Upper lobe of right lung (tissue), 1 donor: Measurements from ENCODE around the gene PLB1. TPM values are rescaled to one million over a fixed set of nuclear protein-coding genes. Genes with fewer than 3 reads are reported as not detected.

Experiments used
- ATAC-seq: fragments of 200-7000 bp; cut with Tn5 transposase; one replicate; pipeline ENCODE4 v1.9.1; 2020; ENCODE audit warnings: mild to moderate bottlenecking, moderate library complexity
- DNase-seq: peaks from one replicate; pipeline ENCODE4 v3.0.0-alpha.2; 2020
- H3K27ac ChIP-seq: fragments of 200-600 bp; one replicate; pipeline ENCODE4 v1.8.0; 2022
- H3K27me3 ChIP-seq: fragments of 200-600 bp; one replicate; pipeline ENCODE4 v1.8.0; 2022; ENCODE audit warnings: mild to moderate bottlenecking
- H3K36me3 ChIP-seq: fragments of 200-600 bp; one replicate; pipeline ENCODE4 v1.8.0; 2022
- H3K4me1 ChIP-seq: fragments of 200-600 bp; one replicate; pipeline ENCODE4 v1.8.0; 2022
- H3K4me3 ChIP-seq: fragments of 200-600 bp; one replicate; pipeline ENCODE4 v1.8.0; 2022; ENCODE audit warnings: mild to moderate bottlenecking
- H3K9me3 ChIP-seq: fragments of 200-600 bp; one replicate; pipeline ENCODE4 v1.8.0; 2022
- CTCF ChIP-seq: fragments of 200-600 bp; IDR thresholded peaks from one replicate; pipeline ENCODE4 v1.8.0; 2022; ENCODE audit warnings: antibody characterized with exemption
- intact Hi-C: fragments of 100-400 bp; cut with DNase I; formaldehyde crosslinking; loops from one replicate; pipeline ENCODE4 v1.11.0; 2022
- total RNA-seq: library from RNA; stranded (reverse); fragmentation: NEBNext Ultra II Directional; extraction: Animal tissue kit (Norgen Biotek cat#: 25700); gene quantifications from one replicate; pipeline ENCODE4 v1.2.1, GENCODE V29; 2021
- donor health status: DM: no; HTN: yes; CAD: no; lungs with severe emphysema.

The PLB1 gene
- total RNA-seq, 1 donor from 2014 or later, result 4.2 TPM

GRCh38 chr2:28594332-28595108 is 98.7 kb downstream of the PLB1 start:
- Histone ChIP-seq H3K27ac (peak overlapping the region; percentile 65), H3K4me3 (peak overlapping the region; percentile 3), H3K27me3 (no peaks in the 10 kb centered on the region), H3K36me3 (no peaks in the 10 kb centered on the region), H3K4me1 (peaks cover 9% of the 10 kb centered on the region), H3K9me3 (no peaks in the 10 kb centered on the region)
- peak; percentile 92 for DNase-seq
- peak; percentile 93 for ATAC-seq
- intact Hi-C loops, result loop anchor here (10.0 kb wide), 1 partner anchor 160 kb away; the partner anchor contains the start of gene PPP1CB
- peak; percentile 85 for TF ChIP-seq CTCF

- peak overlapping the region; percentile 65 for H3K27ac ChIP-seq
- H3K36me3 ChIP-seq, result no peaks in the 10 kb centered on the region
- no peak overlapping the region for H3K4me3 ChIP-seq
- H3K9me3 ChIP-seq, result no peaks in the 10 kb centered on the region
- no peak for TF ChIP-seq CTCF
- H3K4me1 ChIP-seq, result peaks cover 9% of the 10 kb centered on the region
- DNase-seq (no peak), ATAC-seq (no peak)
- intact Hi-C loops, result loop anchor here (10.0 kb wide), 1 partner anchor 159 kb away; the partner anchor contains the start of gene PPP1CB
- no peaks in the 10 kb centered on the region for H3K27me3 ChIP-seq
Observed at GRCh38 chr2:28595323-28595722, 99.5 kb downstream of the PLB1 start.

DNA sequence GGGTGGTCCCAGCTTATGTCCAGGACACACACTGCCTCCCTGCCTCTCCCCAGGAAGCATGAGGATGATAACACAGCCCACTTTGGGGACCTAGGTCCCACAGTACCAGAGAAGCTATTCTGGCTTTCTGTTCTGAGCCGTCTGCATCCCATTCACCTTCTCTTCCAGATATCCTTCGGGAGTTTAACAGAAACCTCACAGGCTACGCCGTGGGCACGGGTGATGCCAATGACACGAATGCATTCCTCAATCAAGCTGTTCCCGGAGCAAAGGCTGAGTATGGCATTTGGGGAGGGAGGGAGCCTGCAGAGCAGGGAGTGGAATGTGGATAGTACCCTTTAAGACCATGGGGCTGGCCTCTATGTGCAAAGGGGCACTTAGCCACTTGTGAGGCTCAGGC is 102.6 kb downstream of the PLB1 start:
- intact Hi-C loops, result loop anchor here (10.0 kb wide), 1 partner anchor 156 kb away; the partner anchor contains the start of gene PPP1CB
- H3K4me3 ChIP-seq, result no peak overlapping the region
- no peaks in the 10 kb centered on the region for H3K9me3 ChIP-seq
- TF ChIP-seq CTCF, result no peak
- DNase-seq (no peak), ATAC-seq (no peak)
- no peak overlapping the region for H3K27ac ChIP-seq
- H3K36me3 ChIP-seq, result no peaks in the 10 kb centered on the region
- H3K27me3 ChIP-seq, result no peaks in the 10 kb centered on the region
- peaks cover 9% of the 10 kb centered on the region for H3K4me1 ChIP-seq

- DNase-seq (no peak), ATAC-seq (no peak)
- H3K4me3 ChIP-seq, result no peak overlapping the region
- H3K36me3 ChIP-seq, result no peaks in the 10 kb centered on the region
- intact Hi-C loops, result no loop called here
- TF ChIP-seq CTCF, result no peak
- H3K4me1 ChIP-seq, result peaks cover 3% of the 10 kb centered on the region
- H3K27me3 ChIP-seq, result no peaks in the 10 kb centered on the region
- no peaks in the 10 kb centered on the region for H3K9me3 ChIP-seq
- peak overlapping the region; percentile 14 for H3K27ac ChIP-seq
Observed at GRCh38 chr2:28600181-28600580, 104.3 kb downstream of the PLB1 start.

DNA sequence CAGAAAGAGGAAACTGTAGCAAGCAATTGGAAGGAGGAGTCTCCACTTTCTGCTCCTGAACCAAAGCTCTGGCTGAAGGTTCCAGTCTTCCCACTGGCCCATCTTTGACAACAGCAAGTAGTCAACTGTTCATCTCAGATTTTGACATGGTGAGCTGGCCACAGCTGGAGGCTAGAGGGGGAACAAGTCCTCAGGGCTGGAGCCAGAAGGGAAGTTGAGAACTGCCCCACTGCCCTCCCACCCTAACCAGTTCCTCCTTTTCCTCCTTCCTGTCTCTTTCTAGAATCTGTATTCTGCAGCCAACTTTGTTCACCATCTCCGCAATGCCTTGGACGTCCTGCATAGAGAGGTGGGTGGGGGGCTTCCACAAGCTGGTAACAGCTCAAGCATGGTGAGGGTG is 105.8 kb downstream of the PLB1 start:
- Histone ChIP-seq H3K27me3 (no peaks in the 10 kb centered on the region), H3K4me1 (peaks cover 3% of the 10 kb centered on the region), H3K27ac (peak overlapping the region; percentile 55), H3K4me3 (no peak overlapping the region), H3K36me3 (no peaks in the 10 kb centered on the region), H3K9me3 (no peaks in the 10 kb centered on the region)
- intact Hi-C loops, result no loop called here
- no peak for TF ChIP-seq CTCF
- ATAC-seq (peak; percentile 77), DNase-seq (no peak)
